ENCODE results near the gene TTC32. TPM values are rescaled to one million over a fixed set of nuclear protein-coding genes. Genes with fewer than 3 reads are reported as not detected.

TTC32 gene
- total RNA-seq, 1 experiment from 2014 or later = 12.7 TPM

DNA sequence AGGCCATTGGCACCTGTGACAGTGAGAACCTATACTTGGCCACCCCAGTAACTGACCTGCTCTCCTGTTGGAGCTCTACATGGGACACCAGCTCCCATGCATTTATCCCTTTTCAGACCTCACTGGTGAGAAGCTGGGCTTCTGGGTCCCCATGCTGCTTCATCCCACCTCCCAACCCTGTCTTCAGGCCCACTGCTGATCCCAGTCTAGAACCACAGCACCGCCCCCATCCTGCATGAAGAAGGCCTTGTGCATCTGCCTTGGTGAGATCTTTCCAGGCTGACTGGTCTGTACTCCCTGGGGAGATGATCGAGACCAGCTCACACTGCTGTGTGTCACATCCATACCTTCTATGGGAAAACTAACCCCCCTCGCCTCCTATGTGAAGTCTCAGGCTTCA is 22.7 kb downstream of the TTC32 start:
- Histone ChIP-seq H3K9me3 (ENCODE audit: control insufficient read depth, insufficient read depth, low read depth, low read length) (no peaks in the 10 kb centered on the region), H3K27ac (ENCODE audit: low read length) (no peak overlapping the region), H3K4me1 (ENCODE audit: control insufficient read depth, insufficient read depth, low read length) (no peaks in the 10 kb centered on the region), H3K36me3 (ENCODE audit: control insufficient read depth, insufficient read depth, low read length) (no peaks in the 10 kb centered on the region), H3K4me3 (ENCODE audit: low read depth in 2 of 2, low read length in 2 of 2) (no peak overlapping the region), H3K27me3 (ENCODE audit: control insufficient read depth, insufficient read depth, low read length) (no peaks in the 10 kb centered on the region)
- intact Hi-C loops (cut with micrococcal nuclease; ENCODE audit: unreplicated experiment) (loop anchor here (1.0 kb wide), 1 partner anchor 42 kb away; no protein-coding TSS in a partner anchor), in situ Hi-C loops (cut with HindIII; ENCODE audit: low pct_unique_long_range_greater_than_20kb, low sequenced_read_pairs) (no loop called here)
- DNase-seq (ENCODE audit: low read depth, low spot score) (no peak), ATAC-seq (no peak)
- ChIA-PET POLR2A (no interaction called here), CTCF (no interaction called here)
- BruUV-seq (replicated peaks) = no TSS peak
- TF ChIP-seq SIN3A (IDR thresholded peaks at IDR 0.05; ENCODE audit: borderline replicate concordance, insufficient read depth, low read depth, low read length) (no peak), TCF7L2 (IDR thresholded peaks at IDR 0.05; ENCODE audit: low read depth, low read length) (no peak), POLR2AphosphoS5 (IDR thresholded peaks at IDR 0.05; ENCODE audit: low read depth, low read length) (no peak)
- TF ChIP-seq, protein P1, sequence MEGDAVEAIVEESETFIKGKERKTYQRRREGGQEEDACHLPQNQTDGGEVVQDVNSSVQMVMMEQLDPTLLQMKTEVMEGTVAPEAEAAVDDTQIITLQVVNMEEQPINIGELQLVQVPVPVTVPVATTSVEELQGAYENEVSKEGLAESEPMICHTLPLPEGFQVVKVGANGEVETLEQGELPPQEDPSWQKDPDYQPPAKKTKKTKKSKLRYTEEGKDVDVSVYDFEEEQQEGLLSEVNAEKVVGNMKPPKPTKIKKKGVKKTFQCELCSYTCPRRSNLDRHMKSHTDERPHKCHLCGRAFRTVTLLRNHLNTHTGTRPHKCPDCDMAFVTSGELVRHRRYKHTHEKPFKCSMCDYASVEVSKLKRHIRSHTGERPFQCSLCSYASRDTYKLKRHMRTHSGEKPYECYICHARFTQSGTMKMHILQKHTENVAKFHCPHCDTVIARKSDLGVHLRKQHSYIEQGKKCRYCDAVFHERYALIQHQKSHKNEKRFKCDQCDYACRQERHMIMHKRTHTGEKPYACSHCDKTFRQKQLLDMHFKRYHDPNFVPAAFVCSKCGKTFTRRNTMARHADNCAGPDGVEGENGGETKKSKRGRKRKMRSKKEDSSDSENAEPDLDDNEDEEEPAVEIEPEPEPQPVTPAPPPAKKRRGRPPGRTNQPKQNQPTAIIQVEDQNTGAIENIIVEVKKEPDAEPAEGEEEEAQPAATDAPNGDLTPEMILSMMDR (IDR thresholded peaks at IDR 0.05) = no peak
- TF ChIP-seq, protein P2, sequence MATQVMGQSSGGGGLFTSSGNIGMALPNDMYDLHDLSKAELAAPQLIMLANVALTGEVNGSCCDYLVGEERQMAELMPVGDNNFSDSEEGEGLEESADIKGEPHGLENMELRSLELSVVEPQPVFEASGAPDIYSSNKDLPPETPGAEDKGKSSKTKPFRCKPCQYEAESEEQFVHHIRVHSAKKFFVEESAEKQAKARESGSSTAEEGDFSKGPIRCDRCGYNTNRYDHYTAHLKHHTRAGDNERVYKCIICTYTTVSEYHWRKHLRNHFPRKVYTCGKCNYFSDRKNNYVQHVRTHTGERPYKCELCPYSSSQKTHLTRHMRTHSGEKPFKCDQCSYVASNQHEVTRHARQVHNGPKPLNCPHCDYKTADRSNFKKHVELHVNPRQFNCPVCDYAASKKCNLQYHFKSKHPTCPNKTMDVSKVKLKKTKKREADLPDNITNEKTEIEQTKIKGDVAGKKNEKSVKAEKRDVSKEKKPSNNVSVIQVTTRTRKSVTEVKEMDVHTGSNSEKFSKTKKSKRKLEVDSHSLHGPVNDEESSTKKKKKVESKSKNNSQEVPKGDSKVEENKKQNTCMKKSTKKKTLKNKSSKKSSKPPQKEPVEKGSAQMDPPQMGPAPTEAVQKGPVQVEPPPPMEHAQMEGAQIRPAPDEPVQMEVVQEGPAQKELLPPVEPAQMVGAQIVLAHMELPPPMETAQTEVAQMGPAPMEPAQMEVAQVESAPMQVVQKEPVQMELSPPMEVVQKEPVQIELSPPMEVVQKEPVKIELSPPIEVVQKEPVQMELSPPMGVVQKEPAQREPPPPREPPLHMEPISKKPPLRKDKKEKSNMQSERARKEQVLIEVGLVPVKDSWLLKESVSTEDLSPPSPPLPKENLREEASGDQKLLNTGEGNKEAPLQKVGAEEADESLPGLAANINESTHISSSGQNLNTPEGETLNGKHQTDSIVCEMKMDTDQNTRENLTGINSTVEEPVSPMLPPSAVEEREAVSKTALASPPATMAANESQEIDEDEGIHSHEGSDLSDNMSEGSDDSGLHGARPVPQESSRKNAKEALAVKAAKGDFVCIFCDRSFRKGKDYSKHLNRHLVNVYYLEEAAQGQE (IDR thresholded peaks at IDR 0.05; ENCODE audit: insufficient read depth in 1 of 2, low read depth in 2 of 2, low read length in 1 of 2) = no peak

DNA sequence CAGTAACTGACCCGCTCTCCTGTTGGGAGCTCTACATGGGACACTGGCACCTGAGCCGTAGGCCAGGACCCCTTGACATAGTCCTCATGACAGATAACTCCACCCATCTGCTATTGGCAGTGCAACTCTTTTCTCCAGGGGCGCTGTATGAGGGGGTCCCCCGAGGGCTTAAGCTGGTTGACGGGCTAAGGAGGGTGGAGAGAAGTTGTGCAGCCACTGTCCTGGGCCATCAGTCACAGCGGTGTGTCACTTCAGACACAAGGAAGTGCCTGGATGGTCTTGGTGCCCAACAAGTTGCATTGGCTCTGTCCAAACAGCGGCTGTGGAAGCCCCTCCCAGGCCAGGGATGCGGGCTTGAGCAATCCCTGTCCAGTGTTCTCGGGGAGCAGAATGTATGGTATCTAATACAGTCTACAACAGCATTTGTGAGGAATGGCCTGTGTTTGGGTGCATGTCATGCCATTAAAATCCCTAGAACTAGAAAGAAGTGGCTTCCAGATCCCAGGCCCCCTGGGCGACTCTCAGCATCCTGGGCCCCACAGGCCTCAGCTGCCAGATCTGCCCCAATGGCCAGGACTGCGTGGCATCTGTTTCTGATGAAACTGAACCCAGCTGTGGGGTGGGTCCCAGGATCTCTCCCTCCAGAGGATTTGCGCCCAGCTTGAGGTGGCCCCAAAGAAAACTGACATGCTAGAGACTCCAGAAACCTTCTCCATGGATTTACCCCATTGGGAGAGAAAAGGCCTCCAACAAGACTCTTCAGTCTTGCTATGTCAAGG is 23.3 kb downstream of the TTC32 start:
- CTCF ChIA-PET = no interaction called here

More for the DNA sequence above, 23.3 kb downstream of the TTC32 start:
- no peak for ATAC-seq
- Histone ChIP-seq H3K9me3 (ENCODE audit: control insufficient read depth, insufficient read depth, low read depth, low read length) (no peaks in the 10 kb centered on the region), H3K27ac (ENCODE audit: low read length) (no peak overlapping the region), H3K4me1 (ENCODE audit: control insufficient read depth, insufficient read depth, low read length) (no peaks in the 10 kb centered on the region), H3K4me3 (ENCODE audit: low read depth in 2 of 2, low read length in 2 of 2) (no peak overlapping the region), H3K36me3 (ENCODE audit: control insufficient read depth, insufficient read depth, low read length) (no peaks in the 10 kb centered on the region), H3K27me3 (ENCODE audit: control insufficient read depth, insufficient read depth, low read length) (no peaks in the 10 kb centered on the region)
- TF ChIP-seq POLR2AphosphoS5 (IDR thresholded peaks at IDR 0.05; ENCODE audit: low read depth, low read length) = no peak
- TF ChIP-seq SIN3A (IDR thresholded peaks at IDR 0.05; ENCODE audit: borderline replicate concordance, insufficient read depth, low read depth, low read length) = no peak
- no peak for TF ChIP-seq TCF7L2 (IDR thresholded peaks at IDR 0.05; ENCODE audit: low read depth, low read length)
- TF ChIP-seq, protein P2 (IDR thresholded peaks at IDR 0.05; ENCODE audit: insufficient read depth in 1 of 2, low read depth in 2 of 2, low read length in 1 of 2) = no peak
- TF ChIP-seq, protein P1 (IDR thresholded peaks at IDR 0.05) = no peak
- POLR2A ChIA-PET = no interaction called here
- no peak for DNase-seq (ENCODE audit: low read depth, low spot score)
- intact Hi-C loops (cut with micrococcal nuclease; ENCODE audit: unreplicated experiment) = loop anchor here (1.0 kb wide), 1 partner anchor 41 kb away; no protein-coding TSS in a partner anchor
- no TSS peak for BruUV-seq (replicated peaks)
- in situ Hi-C loops (cut with HindIII; ENCODE audit: low pct_unique_long_range_greater_than_20kb, low sequenced_read_pairs) = no loop called here
